Coronary artery (tissue), 2 donors: ENCODE data around the gene TTLL9.

Experiments
- DNase-seq: peaks from one replicate; pipeline ENCODE4 v3.0.0-alpha.2; 2017; ENCODE audit warnings: low spot score
- H3K27ac ChIP-seq, 2 donors: fragments of 200-600 bp; sonication (generic); one replicate each; pipeline ENCODE4 v1.5.1; 2016 to 2019
- H3K4me3 ChIP-seq: fragments of 200-600 bp; sonication (generic); 2 replicates; pipeline ENCODE4 v1.5.1; 2016; ENCODE audit warnings: mild to moderate bottlenecking, moderate library complexity
- TF ChIP-seq, protein P1 (sequence below): fragments of 200-600 bp; sonication (generic); IDR thresholded peaks from one replicate; pipeline ENCODE4 v1.5.1; 2019; ENCODE audit warnings: antibody characterized with exemption

TTLL9 gene

DNA sequence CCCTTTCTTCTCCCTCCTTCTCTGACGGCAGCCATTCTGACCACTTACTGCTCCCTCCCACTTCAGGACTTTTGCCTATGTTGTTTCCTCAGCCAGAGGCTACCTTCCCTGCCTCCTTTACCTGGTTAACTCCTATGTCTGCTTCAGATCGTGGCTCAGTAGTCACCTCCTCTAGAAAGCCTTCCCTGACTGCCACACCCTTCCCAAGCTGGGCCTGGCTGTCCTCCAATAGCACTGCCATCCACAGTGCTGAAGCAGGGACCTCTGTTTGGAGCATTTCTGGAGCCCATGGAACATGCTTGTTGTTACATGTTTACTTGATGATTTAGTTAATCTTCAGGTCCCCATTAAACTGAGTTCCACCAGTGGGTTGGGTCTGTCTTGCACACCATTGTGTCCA lies 111.3 kb downstream of the TTLL9 start:
- Histone ChIP-seq H3K27ac (no peak overlapping the region), H3K4me3 (no peak overlapping the region)
- DNase-seq = no peak
- TF ChIP-seq, protein P1, sequence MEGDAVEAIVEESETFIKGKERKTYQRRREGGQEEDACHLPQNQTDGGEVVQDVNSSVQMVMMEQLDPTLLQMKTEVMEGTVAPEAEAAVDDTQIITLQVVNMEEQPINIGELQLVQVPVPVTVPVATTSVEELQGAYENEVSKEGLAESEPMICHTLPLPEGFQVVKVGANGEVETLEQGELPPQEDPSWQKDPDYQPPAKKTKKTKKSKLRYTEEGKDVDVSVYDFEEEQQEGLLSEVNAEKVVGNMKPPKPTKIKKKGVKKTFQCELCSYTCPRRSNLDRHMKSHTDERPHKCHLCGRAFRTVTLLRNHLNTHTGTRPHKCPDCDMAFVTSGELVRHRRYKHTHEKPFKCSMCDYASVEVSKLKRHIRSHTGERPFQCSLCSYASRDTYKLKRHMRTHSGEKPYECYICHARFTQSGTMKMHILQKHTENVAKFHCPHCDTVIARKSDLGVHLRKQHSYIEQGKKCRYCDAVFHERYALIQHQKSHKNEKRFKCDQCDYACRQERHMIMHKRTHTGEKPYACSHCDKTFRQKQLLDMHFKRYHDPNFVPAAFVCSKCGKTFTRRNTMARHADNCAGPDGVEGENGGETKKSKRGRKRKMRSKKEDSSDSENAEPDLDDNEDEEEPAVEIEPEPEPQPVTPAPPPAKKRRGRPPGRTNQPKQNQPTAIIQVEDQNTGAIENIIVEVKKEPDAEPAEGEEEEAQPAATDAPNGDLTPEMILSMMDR = no peak

DNA sequence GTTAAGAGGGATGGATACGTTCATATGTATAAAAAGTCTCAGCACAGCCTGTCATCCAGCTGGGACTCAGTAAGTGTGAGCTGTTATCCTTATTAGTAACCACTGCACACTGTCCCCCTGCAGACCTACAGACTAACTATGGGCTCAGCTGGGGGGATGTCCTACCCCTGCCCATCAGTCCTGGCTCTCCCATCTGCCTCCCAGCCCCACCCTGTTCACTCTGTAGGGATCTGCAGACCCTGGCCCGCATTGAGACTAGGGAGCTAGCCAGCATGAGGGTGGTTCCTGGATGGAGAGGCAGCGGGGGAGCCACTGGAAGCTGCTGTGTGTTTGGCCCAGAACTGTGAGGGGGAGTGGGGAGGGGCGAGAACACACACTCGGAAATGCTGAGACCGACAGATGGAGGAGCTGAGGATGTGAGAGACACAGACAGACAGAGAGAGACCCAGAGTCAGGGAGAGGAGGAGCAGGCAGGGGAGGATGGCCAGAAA lies 114.6 kb downstream of the TTLL9 start:
- Histone ChIP-seq H3K4me3 (no peak overlapping the region), H3K27ac (no peak overlapping the region)
- no peak for DNase-seq
- TF ChIP-seq, protein P1 = no peak

DNA sequence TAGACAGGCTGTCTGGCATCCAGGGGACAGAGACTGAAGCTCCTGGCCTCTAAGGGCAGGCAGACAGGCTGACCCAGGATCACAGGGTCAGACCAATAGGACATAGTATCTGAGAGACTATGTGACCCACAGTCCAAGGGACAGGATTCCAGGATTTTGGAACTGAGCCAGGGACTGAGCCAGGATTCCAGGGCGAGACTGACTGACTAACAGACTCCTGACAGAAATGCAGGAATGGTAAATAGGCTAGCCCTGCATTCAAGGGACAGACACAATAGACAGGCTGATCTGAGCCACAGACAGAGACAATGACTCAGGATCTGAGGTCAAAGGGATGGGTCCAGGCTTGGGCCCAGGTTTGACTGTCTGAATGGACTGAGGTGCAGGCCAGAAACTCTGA lies 117.3 kb downstream of the TTLL9 start:
- TF ChIP-seq, protein P1 = no peak
- H3K27ac ChIP-seq = no peak overlapping the region
- no peak overlapping the region for H3K4me3 ChIP-seq
- no peak for DNase-seq

DNA sequence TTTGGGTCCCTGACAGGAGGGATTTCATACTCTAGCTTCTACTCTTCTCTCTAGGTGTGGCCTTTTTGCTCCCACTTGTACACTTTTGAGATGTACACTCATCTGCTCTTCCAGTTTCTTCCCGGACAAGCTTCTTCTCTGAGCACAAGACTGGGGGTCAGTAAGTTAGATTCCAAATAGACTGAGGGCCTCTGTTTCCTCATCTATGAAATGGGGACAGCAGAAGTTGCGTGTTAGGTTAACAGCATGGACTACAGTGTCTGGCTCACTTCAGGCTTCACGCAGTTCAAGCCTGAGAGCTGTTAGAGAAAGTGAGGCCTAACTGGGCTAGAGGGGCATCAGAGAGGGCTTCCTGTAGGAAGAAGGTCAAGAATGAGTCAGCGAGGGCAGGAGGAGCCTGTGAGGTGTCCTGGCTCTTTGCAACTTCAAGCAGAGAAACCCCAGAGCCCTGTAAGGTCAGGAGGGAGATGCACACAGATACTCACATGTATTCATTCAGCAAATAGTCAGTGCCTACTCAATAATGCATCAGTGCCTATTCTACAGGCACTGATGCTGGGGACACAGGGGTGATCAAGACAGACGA lies 118.1 kb downstream of the TTLL9 start:
- Histone ChIP-seq H3K4me3 (no peak overlapping the region), H3K27ac (no peak overlapping the region)
- TF ChIP-seq, protein P1 = no peak
- DNase-seq = no peak

DNA sequence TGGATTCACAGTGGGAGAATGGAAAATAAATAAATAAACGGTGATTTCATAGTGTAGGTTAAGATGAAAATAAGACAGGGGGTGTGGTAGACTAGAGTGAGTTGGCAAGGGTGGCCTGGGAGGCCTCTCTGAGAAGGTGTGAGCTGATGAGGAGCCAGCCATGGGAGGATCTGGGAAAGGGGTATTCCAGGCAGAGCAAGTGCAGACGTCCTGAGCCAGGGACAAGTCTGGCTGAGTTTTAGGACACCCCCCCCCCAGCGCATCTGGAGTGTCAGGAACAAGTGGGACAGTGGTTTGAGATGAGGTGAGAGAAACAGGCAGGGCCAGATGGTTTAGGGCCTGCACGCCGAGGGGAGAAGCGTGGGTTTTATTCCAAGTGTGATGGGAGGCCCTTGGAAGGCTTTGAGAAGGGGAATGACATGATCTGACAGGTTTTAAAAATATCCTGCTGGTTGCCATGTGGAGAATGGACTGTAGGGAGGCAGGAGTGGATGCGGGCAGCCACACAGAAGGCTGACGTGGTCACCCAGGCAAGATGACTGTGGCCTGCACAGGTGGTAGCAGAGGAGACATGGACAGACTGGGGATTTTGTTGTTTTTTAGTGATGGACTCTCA lies 118.7 kb downstream of the TTLL9 start:
- Histone ChIP-seq H3K4me3 (no peak overlapping the region), H3K27ac (no peak overlapping the region)
- TF ChIP-seq, protein P1 = no peak
- DNase-seq = no peak

DNA sequence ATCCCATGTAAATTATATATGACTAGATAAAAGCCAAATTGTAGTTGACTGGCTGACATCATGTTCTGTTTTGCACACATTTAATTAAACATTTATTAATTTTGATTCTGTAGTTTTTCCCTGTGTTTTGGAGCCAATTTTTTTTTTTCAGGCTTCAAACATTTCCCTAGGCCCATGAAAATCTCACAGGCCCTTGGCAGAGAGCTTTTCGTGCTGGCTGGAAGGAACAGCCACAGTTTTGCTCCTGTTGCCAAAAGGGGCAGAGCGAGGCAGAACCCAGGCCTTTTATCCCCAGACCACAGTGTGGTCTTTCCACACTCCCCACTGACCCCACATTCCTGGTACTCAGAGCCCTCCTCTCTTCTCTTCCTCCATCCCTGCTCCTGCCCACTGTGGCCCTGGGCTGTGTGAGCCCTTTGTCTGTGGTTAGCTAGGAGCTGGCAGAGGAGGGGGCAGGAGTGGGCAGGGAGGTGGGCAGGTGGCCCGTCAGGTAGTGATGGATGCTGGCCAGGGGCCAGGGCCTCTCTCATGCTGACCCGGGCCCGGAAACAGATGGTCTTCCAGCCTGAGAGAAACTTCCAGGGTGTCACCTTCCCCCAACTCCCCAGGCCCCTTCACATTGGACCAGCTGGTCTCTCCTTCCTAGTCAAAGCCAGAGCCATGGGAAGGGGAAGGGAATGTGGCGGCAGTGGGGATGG lies 120.4 kb downstream of the TTLL9 start:
- H3K27ac ChIP-seq = no peak overlapping the region
- TF ChIP-seq, protein P1 = no peak
- H3K4me3 ChIP-seq = no peak overlapping the region
- DNase-seq = no peak

DNA sequence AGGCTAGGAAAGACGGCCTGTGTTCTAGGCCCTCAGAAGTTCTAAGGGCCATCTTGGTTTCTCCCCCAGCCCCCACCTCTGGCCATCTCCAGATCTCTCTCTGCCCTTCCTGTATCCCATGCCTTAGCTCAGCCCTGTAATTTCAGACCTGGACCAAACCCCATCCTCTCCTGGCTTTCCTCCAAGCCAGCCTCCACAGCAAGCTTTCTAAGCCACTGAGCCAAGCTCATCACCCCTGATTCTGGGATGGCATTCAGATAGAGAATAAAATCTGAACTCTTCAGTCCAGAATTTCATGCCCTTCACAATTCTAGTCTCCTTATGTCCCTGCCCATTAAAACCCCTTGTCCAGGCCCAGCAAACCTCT lies 120.9 kb downstream of the TTLL9 start:
- H3K27ac ChIP-seq = no peak overlapping the region
- no peak for DNase-seq
- TF ChIP-seq, protein P1 = no peak
- no peak overlapping the region for H3K4me3 ChIP-seq
